ENCODE results near the gene XYLT2.
A peak's percentile ranks its signal among the peaks of the same experiment; 100 is the strongest.
"Not testable (repeated sequence)": the region's sequence is repeated elsewhere in the genome, so short reads cannot be mapped to it uniquely, and the experiment has no call there.

The XYLT2 gene

GRCh38 chr17:50396261-50397110 lies 50.6 kb downstream of the XYLT2 start:
- DNase-seq: no peak

GRCh38 chr17:50397111-50397918 lies 51.4 kb downstream of the XYLT2 start, which contains the start of gene LRRC59:
LRRC59 (minus strand) TSS chr17:50397523; CDS start chr17:50397317, 206 bp downstream.
- DNase-seq: peak; percentile 22 to 90 (median 68)

- DNase-seq: no peak
These were observed 52.0 kb downstream of the XYLT2 start for GRCh38 chr17:50397919-50398285.

DNA sequence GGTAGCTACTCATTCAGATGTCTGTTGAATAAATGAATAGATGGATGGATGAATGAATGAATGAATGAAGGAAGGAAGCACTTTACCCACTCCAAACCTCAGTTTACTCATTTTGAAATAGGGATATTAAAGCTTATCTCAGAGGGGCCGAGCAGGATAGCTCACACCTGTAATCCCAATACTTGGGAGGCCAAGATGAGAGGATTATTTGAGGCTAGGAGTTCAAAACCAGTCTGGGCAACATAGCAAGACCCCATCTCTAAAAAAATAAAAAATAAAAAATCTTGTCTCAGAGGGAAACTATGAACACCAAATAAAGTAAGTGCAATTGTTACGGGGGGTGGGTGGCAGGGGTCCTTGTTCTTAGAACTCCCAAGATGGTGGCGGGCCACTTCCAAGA lies 52.7 kb downstream of the XYLT2 start:
- not testable (repeated sequence) for DNase-seq

GRCh38 chr17:50399591-50399990 lies 53.7 kb downstream of the XYLT2 start:
- not testable (repeated sequence) for DNase-seq

DNA sequence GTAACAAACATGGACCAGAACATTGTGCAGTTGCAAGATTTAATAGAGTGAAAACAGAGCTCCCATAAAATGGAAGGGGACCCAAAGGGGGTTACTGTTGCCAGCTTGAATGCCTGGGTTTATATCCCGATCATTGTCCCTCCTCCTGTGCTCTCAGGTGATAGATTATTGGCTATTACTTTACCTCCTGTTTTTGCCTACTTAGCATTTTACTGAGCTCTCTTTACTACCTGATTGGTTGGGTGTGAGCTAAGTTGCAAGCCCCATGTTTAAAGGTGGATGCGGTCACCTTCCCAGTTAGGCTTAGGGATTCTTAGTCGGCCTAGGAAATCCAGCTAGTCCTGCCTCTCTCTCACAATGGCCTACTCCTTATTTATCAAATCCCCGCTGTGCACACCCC lies 59.4 kb downstream of the XYLT2 start:
- not testable (repeated sequence) for DNase-seq

DNA sequence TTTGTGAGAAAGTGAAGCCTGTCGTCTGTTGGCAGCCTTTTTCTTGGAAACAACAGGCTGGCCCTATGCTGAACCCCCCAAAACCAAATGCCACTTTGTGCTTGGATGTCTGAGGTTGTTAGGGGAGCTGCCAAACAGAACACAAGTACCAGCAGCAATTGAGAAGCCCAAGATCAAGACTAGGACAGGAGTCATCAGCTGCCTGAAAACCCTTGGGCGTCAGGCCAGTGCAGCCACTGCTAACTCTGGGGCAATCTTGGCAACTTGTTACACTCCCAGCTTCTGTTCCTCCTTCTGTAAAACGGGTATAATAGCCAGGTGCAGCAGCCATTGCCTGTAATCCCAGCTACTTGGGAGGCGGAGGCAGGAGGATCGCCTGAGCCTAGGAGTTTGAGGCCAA lies 60.7 kb downstream of the XYLT2 start:
- peak in 1 of 14 donors; percentile 27 for DNase-seq

- DNase-seq: no peak
These were observed 62.0 kb downstream of the XYLT2 start for GRCh38 chr17:50407921-50408320.
